RPMI7951 (cell line): ENCODE results near the gene SGCA. TPM values are rescaled to one million over a fixed set of nuclear protein-coding genes. Genes with fewer than 3 reads are reported as not detected.

Experiments
- DNase-seq: peaks from one replicate; pipeline ENCODE4 v3.0.0-alpha.2; 2012; ENCODE audit warnings: low read depth
- total RNA-seq: library from RNA; depleted of rRNA; stranded (reverse); fragments of >200 nt; shearing (Covaris generic); gene quantifications from 2 replicates; pipeline ENCODE4 v1.2.3, GENCODE V29; 2014

Gene SGCA
- total RNA-seq, 1 experiment from 2014 or later: not detected

DNA sequence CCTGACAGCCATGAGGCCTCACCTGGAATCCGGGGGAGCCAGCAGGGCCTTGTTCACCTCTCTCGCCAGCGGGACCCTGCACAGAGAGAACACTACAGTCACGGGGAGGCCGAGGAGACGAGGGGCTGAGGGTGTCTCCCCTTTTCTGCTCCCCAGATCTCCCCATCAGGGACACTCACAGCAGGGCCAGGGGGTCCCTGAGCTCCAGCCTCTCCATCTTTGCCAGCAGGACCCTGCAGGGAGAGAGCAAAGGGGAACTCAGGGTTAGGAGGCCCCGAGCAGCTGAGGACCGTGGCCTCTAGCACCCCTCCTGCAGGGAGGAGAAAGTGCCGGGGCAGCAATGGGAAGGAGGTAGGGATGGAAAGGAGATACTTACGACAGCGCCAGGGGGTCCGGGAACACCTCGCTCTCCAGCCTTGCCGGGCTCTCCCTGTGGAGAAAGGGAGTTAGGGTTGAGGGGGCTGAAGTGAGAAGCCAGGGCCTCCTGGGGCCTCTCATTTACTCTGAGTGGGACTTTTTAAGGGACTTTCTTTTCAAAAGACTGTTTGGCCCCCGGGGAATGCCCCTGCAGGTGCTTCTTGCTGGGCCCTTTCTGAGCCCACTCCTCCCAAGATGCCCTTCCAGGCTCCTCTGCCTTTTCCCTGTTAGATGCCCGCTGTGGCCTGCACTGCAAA, 26.9 kb downstream of the SGCA start:
- DNase-seq: no peak

DNA sequence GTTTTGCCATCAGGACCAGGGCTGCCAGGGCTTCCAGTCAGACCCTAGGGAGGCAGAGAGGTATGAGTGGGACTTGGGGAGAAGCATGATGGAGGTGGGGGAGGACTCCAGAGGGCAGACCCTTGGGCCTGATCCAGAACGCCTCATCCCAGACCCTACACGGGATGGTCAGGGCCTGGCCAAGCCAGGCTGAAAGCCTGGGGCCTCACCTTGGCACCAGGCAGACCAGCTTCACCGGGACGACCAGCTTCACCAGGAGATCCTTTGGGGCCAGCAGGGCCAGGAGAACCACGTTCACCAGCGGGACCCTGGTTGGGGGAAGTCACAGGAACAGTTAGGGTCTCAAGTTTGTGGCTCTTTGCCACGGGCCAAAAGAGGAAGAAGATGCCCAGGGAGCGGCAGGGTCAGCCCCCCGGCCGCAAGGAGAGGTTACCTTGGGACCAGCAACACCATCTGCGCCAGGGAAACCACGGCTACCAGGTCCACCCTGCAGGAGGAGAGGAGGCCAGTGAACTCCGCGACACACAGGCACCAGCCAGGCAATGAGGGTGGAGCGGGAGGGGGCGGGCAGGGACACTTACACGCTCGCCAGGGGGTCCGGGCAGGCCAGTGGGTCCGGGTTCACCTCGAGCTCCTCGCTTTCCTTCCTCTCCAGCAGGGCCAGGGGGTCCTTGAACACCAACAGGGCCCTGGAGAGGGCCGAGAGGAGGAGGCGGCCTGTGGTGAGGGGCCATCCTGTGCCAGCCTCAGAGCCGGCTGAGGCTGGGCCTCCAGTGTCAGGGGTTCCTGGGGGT, 28.5 kb downstream of the SGCA start:
- DNase-seq: no peak

DNA sequence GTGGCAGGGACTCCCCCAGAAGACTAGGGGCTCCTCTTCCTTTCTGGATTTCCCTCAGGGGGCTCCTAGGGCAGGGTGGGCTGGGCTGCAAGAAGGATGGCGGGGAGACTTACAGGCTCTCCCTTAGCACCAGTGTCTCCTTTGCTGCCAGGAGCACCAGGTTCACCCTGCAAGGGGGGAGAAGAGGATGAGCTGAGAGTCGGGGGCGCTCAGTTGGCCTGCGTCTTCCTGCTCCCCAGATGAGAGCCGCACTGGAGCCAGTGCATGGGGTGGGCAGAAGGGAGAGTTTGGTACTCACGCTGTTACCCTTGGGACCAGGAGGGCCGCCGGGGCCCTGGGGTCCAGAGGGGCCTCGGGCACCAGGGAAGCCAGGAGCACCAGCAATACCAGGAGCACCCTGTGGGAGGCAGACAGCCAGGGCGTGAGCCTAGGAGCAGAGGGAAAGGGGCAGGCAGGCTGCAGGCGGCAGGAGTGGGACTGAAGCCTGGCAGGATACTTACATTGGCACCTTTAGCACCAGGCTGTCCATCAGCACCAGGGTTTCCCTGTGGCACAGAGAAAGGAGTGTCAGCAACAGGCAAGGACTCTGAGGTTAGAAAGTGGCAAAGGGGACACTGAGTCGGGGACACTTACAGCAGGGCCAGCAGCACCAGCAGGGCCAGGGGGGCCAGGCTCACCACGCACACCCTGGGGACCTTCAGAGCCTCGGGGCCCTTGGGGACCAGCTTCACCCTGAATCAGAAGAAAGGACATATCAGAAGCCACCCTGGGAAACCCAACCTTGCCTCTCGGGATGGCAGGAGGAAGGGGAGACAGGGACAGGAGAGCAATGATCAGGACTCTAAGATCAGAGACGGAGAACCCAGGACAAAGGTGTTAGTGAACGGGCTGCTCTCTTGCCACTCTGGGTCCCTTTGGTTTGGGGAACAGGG, 29.4 kb downstream of the SGCA start:
- no peak for DNase-seq

DNA sequence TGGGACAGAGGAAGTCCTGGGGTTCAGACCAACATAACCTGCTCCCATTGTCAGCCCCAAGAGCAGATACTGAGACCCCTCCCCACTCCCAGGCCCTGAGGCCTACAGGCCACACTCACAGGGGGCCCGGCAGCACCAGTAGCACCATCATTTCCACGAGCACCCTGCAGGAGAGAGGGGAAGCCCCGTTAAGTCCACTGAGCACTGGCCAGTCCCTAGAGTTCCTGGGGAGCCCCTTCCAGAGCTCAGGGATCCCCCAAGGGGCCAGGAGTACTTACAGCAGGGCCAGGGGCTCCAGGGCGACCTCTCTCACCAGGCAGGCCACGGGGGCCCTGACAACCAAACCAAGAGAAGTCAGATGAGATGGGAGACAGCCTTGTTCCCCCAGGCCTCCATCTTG, 30.2 kb downstream of the SGCA start:
- no peak for DNase-seq

DNA sequence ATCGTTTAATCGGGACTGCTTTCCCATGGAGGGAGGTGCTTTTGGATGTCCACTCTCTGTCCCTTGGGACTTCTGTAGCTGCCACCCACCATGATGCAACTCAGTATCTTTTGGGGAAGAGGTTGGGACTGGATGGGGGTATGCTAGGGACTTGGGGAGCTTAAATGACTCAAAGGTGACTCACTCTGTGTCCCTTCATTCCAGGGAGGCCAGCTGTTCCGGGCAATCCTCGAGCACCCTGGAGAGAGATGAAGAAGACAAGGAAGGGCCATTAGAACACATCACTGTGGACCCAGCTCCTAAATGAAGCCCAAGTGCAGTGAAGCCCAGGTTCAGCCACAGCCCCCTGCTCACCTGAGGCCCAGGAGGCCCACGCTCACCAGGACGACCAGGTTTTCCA, 31.0 kb downstream of the SGCA start:
- DNase-seq: peak; percentile 85

DNA sequence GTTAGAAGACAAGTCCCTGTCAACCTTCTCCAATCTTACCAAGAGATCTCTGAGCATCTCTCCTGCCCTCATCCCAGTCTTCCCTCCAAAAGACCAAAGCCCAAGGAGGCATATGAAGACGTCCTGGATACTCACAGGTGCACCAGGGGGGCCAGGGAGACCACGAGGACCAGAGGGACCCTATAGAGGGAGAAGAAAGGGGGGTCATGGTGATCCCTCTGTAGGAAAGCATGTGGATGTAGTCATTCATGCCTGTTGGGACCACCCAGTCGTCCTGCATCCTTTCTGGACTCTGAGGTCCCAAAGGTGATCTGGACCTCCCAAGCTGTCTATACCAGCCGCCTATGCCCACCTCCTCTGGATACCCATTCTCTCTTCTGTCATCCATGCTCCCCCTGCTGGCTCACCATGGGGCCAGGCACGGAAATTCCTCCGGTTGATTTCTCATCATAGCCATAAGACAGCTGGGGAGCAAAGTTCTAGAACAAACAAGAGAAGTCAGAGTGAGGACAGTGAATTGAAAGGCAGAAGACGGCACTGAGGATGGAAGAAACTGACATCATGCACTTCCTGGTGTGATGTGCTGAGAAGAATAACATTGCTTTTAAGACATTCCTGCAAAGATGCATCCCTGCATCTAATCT, 32.3 kb downstream of the SGCA start:
- DNase-seq: peak; percentile 61

DNA sequence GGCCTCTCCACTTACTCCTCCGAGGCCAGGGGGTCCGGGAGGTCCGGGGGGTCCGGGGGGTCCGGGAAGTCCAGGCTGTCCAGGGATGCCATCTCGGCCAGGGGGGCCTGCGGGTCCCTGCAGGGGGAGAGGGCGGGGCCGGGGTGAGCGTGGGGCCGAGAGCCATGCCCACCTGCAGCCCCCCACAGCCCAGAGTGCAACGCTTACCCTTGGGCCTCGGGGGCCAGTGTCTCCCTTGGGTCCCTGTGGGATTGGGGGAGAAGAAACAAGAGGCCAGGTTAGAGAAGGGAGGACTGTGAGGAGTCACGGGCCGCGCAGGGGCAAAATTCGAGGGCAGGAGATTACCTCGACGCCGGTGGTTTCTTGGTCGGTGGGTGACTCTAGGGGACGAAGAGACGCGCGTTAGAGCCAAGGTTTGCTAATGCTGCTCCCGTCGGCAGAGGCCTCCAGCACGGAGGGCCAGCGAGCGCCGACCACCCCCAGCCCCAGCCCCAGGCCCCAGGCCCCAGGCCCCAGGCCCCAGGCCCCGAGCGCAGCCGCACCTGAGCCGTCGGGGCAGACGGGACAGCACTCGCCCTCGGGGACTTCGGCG, 33.5 kb downstream of the SGCA start:
- DNase-seq: no peak

DNA sequence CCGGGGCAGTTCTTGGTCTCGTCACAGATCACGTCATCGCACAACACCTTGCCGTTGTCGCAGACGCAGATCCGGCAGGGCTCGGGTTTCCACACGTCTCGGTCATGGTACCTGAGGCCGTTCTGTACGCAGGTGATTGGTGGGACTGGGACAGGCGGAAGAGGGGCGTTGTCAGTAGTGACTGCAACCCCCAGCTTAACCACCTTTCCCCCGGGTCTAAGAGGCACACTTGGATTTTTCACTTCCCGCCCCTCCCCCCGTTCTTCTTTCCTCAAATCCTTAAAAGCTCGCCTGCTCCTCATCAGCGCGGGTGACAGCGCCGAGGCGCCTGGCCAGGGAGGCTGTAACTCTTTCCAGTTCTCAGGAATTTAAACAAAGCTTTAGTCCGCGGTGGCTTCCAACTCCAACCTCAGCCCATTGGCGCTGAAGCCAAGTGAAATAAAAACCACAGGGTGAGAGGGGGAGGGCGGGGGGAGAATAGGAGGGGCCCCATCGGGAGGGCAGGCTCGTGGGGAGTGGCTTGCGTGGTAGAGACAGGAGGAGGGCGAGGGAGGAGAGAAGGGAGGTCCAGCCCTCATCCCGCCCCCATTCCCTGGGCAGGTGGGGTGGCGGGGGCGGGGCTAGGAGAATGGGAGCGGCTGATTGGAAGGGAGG, 34.1 kb downstream of the SGCA start:
- peak; percentile 95 for DNase-seq

DNA sequence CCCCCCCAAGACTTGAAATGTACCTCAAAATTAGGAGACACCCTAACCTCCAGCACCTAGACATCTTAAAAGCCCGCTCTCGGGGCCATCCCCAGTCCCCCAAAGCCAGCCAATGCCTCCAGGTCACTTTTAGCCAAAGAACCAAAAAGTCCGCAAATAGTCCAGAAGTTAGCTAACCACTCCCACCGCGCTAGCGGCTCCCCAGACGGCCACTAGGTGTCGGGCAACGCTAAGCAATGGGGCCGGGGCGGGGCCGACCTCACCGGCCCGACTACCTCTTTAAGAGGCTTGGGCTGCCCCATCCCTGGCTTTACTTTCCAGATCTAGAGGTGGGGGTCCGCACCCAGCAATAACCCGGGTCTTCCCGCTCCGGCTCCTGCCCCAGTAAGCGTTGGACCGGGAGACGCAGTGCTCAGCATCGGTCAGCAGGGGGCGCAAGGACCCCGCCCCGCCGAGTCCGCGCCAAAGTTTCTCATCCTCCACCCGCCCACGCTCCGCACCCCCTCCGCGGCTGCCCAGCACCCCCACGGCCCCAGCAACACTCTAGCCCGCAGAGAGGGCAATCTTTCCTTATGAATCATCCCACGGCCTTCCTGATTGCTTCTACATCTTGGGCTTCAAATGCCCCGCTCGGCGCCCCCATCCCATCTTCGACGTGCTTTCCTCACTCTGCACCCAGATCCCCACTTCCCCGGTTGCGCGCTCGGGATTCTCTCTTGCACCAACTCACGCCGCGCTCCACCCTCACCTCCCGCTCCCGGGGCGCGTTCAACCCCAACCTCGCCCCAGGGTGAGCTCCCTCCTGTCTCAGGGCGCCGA, 34.9 kb downstream of the SGCA start:
- DNase-seq: peak; percentile 91

DNA sequence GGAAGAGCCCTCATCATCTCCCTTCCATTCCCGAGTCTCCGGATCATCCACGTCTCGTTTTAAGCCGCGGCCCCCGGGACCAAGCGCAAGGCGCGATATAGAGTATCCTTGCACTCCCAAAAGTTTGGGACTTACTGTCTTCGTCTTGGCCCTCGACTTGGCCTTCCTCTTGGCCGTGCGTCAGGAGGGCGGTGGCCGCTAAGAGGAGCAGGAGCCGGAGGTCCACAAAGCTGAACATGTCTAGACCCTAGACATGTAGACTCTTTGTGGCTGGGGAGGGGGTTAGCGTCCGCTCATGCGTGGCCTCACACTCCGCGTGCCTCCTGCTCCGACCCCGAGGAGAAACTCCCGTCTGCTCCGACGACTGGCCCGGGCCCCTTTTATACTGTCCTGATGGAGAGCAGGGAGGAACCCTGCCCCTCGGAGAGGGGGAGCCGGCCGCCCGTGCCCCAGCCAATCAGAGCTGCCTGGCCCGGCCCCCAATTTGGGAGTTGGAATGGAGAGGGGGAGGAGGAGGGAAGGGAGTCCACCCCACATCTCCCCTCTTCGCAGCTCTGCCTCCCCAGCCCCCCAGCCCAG, 35.6 kb downstream of the SGCA start, which contains the start of gene COL1A1:
COL1A1 (minus strand) TSS at position 356 of the 579 bp plus-strand sequence; CDS start at position 238, 118 bp downstream.
- peak; percentile 86 for DNase-seq

DNA sequence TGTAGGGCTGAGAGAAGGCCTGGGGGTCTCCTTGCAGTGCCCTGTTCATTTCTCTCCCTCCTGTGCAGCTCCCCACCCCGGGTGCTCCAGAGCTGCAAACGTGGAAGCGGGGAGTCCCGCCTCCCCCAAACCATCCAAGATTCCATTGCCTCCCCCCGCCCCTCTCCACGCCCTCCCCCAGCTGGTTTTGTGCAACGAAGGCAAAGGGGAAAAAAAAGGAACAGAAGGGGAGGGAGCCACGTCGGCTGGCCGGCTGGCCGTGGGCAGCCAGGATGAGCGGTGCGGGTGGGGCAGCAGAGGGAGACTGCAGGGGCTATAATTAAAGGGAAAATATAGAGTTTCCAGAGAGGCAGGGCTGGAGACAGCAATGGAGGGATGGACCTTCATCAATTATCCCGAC, 37.3 kb downstream of the SGCA start:
- no peak for DNase-seq

DNA sequence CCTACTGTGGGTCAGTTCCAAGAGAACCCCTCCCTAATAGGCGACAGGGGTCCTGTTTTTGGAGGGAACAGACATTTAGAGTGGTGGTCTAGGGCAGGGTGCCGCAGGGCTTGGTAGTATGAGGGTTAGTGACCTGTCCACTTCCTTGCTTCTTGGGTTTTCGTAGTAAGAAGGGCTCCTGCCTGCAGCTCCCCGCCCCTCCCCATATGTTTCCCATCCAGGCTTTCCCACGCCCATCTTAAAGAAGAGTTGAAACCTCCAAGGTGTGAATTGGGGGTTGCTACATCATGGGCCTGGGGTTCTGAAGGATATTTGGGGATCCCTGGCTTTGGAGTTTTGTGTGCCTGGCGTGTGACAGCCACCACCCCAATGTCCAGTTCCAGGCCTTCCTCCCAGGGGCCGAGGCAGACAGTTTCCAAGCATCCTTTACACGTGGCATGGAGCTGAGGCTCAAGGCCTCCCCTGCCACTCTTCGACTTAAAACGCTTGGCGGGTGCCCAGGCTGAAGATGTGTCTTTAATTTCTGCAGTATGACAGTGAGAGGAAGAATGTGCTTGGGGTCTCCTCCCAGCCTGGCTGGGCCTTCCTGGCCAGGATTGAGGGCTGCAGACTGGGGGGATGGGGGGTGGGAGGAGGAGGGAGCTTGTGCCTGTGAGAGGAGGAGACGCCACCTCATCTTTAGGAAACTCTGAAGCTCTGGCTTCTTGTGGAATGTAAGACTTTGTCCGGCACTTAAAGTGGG, 38.0 kb downstream of the SGCA start:
- peak; percentile 83 for DNase-seq

DNA sequence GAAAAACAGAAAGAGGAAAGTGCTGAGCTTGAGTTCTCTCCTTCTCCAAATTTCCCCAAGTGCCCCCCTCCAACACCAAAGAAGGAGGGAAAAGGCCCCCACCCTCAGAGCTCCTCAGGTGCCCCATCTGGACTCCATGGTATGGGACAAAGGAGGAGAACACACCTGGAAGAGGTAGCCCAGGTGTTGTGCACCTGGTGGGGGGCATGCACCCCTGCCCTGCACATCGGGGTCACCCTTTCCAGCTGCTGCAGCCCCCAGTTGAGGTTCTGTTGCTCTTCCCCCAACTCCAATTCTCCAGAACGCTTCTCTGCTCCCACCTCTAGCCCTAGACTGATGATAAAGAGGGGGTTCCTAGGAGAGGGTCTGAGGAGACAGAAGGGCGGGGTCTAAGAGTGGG, 38.6 kb downstream of the SGCA start:
- no peak for DNase-seq

DNA sequence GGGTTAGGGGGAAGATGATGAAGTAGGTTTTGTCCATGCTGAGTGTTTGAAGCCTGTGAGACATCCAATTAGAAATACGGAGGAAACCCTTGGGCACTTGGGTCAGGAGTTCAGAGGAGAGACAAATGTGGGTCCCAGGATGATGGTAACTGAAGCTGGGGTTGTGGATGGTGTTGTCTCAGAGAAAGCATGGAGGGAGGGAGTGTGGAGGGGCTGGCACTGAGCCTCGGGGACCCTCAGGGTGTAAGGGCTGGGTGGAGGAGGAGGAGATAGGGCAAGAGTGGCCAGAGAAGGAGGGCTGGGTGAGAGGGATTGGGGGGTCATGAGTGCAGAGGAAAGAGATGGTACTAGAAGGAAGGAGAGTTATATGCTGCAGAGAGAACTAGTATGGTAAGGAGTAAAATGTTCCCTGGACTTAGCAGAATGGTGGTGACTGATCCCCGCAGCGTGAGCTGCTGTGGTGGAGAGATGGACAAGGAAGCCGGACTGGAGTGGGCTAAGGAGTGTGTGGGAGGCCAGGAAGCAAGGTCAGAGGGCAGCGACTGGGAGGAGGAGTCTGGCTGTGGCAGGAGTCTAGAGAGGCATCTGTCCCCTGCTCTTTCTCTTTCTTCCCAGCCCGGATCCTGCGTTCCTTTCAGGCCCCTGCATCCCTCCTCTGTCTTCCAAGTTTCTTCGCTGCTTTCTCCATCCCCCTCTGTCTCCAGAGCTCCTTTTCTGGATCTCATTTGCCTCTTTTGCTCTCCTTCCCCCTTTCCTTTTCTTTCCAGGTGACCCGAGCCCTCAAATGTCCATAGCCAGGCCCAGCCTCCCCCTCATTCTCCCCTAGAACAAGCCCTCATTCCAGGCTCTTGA, 39.5 kb downstream of the SGCA start:
- no peak for DNase-seq

DNA sequence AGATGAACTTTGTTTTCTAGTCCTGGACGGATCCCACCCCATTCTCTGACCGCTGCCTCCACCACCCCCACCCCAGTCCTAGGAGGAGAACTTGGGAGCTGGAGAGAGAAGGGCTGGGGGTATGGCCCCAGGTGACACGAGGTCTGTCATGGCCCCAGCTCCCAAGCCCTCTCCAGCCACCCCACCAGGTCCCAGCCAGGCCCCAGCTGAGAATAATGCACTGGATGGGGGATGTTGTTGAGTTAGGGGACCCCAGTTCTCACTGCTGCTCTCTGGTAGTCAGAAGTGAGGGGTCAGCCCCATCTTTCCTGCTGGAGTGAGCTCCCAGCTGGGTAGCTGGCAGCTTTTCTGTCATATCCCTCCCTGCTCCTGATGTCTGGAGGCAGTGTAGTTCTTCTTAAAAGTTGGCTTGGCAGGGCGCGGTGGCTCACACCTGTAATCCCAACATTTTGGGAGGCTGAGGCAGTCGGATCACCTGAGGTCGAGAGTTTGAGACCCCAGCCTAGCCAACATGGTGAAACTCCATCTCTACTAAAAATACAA, 40.2 kb downstream of the SGCA start:
- no peak for DNase-seq

DNA sequence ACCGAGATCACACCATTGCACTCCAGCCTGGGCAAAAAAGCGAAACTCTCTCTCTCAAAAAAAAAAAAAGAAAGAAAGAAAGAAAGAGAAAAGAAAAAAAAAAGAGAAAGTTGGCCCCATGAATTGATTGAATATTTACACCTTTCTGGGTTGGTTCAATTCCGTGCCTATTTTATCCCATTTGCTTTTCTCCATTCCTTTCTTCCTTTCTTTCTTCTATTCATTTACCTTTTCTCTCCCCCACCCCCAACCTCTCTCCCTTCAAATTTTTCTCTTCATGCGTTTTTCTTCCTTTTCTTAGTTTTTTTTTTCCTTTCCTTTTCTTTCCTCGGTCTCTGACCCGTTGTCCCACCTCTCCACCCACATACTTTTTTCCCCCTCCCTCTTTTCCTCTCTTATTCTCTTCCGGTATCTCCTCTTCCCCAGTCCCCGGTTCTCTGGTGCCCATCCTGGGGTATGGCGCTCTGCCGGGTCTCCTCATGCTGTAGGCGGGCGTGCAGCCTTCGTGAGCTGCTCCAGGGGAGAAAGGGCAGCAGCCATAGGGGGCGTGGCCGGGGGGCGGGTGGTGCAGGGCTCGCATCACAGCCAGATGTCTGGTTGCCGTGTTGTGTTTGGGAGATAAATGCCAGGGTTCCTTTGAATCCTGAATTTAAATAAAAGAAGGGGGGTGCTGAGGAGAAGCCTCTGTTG, 40.9 kb downstream of the SGCA start:
- peak; percentile 72 for DNase-seq

DNA sequence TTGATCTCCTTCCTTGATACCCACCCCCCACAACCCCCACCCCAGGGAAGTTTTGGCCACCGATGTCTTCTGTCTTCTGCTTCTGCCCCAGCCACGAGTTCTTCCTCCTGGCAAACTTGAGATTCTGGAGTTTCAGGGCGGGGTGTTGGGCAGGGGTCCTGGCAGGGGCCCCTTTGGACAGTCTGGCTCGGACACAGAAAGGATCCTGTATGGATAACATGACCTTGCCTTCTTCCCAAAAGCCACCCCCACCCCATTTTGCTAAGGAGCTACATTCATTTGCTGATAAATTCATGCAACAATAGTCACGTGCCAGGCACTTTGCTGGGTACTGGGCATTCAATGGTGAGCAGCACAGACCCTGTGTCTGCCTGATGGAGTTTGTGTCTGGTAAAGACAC, 41.5 kb downstream of the SGCA start:
- DNase-seq: no peak
